Fibroblast of pulmonary artery (primary cell): ENCODE data around the gene PRKAG2.

Experiments
- DNase-seq: peaks from one replicate; pipeline ENCODE4 v3.0.0-alpha.2; 2010; ENCODE audit warnings: low read depth
- H3K4me3 ChIP-seq: replicated peaks from 2 replicates; pipeline ENCODE4 v1.5.1; 2011; ENCODE audit warnings: low read depth, mild to moderate bottlenecking, control low read depth, low read length, moderate library complexity
- CTCF ChIP-seq: IDR thresholded peaks from 2 replicates; pipeline ENCODE4 v1.5.1; 2011; ENCODE audit warnings: mild to moderate bottlenecking, control low read depth, low read length, inconsistent platforms; ENCODE audit errors: missing control alignments

Gene PRKAG2

GRCh38 chr7:151663382-151664100, 213.4 kb downstream of the PRKAG2 start:
- DNase-seq: peak; percentile 44
- no peak for TF ChIP-seq CTCF
- H3K4me3 ChIP-seq: no peak overlapping the region

GRCh38 chr7:151662251-151662826, 214.6 kb downstream of the PRKAG2 start:
- no peak for DNase-seq
- no peak overlapping the region for H3K4me3 ChIP-seq
- TF ChIP-seq CTCF: no peak

GRCh38 chr7:151661587-151661986, 215.3 kb downstream of the PRKAG2 start:
- H3K4me3 ChIP-seq: no peak overlapping the region
- no peak for TF ChIP-seq CTCF
- DNase-seq: no peak

GRCh38 chr7:151660141-151660540, 216.8 kb downstream of the PRKAG2 start:
- DNase-seq: no peak
- TF ChIP-seq CTCF: no peak
- no peak overlapping the region for H3K4me3 ChIP-seq

- no peak for DNase-seq
- no peak for TF ChIP-seq CTCF
- H3K4me3 ChIP-seq: no peak overlapping the region
Observed at GRCh38 chr7:151659219-151659618, 217.7 kb downstream of the PRKAG2 start.

GRCh38 chr7:151658778-151659177, 218.1 kb downstream of the PRKAG2 start:
- TF ChIP-seq CTCF: no peak
- H3K4me3 ChIP-seq: no peak overlapping the region
- DNase-seq: no peak

- TF ChIP-seq CTCF: no peak
- H3K4me3 ChIP-seq: no peak overlapping the region
- DNase-seq: no peak
Observed at GRCh38 chr7:151657173-151657572, 219.7 kb downstream of the PRKAG2 start.
